ENCODE measurements around the gene GIGYF1. TPM values are rescaled to one million over a fixed set of nuclear protein-coding genes. Genes with fewer than 3 reads are reported as not detected.
A peak's percentile ranks its signal among the peaks of the same experiment; 100 is the strongest.
"Not testable (repeated sequence)": the region's sequence is repeated elsewhere in the genome, so short reads cannot be mapped to it uniquely, and the experiment has no call there.

GIGYF1 gene
- total RNA-seq, 1 donor from 2014 or later: 95.1 TPM

- Mint-ChIP-seq H3K27me3 (peaks cover 35% of the 10 kb centered on the region), H3K9me3 (ENCODE audit: low read depth) (peaks cover 2% of the 10 kb centered on the region), H3K4me1 (ENCODE audit: low read depth) (no peaks in the 10 kb centered on the region), H3K36me3 (ENCODE audit: insufficient read depth) (no peaks in the 10 kb centered on the region), H3K27ac (no peak overlapping the region), H3K4me3 (ENCODE audit: low read depth) (no peak overlapping the region)
- no peak for DNase-seq (ENCODE audit: low spot score, unreplicated experiment)
- TF ChIP-seq CTCF (IDR thresholded peaks at IDR 0.05; ENCODE audit: unreplicated experiment): no peak
Measured at GRCh38 chr7:100665168-100665726, 28.8 kb downstream of the GIGYF1 start.

- not testable (repeated sequence) for H3K4me1 Mint-ChIP-seq (ENCODE audit: low read depth); H3K4me3 Mint-ChIP-seq (ENCODE audit: low read depth); H3K36me3 Mint-ChIP-seq (ENCODE audit: insufficient read depth); H3K27ac Mint-ChIP-seq; DNase-seq (ENCODE audit: low spot score, unreplicated experiment); H3K9me3 Mint-ChIP-seq (ENCODE audit: low read depth)
- H3K27me3 Mint-ChIP-seq: peaks cover 41% of the 10 kb centered on the region
Measured at GRCh38 chr7:100662194-100662776, 31.8 kb downstream of the GIGYF1 start.

DNA sequence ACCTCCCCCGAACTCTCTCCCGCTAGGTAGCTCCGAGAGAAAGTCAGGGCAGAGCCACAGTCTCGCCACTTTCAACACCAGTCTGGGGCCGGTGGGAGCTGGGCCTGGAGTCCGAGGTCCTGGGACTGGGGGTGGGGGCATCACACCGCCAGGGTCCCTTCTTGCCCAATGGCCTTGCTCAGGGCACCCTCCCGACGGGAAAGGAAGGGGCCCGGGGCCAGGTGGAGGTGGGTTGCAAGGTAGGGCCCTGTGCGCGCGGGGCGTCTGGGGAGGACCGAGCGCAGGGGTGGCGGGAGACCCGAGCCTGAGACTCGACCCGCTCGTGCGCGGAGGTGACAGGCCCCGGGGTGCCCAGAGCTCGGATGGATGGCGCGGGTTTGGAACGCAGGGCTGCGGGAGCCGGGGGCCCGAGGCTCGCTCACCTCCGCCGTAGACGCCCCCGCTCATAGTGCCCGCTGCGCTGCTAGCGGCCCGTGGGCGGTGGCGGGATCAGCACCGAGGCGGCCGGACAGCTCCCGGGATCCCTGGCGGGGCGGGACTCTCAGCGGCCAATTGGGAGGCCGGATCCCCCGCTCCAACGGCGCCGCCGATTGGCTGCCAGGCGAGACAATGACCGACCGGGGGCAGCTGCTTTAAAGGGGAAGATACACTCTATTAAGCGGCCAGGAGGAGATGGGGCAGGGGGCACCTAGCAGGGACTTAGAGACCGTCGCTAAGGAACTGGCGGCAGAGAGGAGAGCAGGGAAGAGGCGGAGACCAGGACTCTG, 38.0 kb downstream of the GIGYF1 start, which contains the start of gene ACTL6B:
ACTL6B (minus strand) TSS at position 541 of the 767 bp plus-strand sequence; CDS start at position 447, 94 bp downstream.
- H3K27me3 Mint-ChIP-seq: peaks cover 46% of the 10 kb centered on the region
- H3K4me3 Mint-ChIP-seq (ENCODE audit: low read depth): no peak within 1 kb of the TSS
- no peaks in the 10 kb centered on the region for H3K36me3 Mint-ChIP-seq (ENCODE audit: insufficient read depth)

GRCh38 chr7:100654908-100655831, 38.9 kb downstream of the GIGYF1 start:
- Mint-ChIP-seq H3K27ac (no peak overlapping the region), H3K4me1 (ENCODE audit: low read depth) (no peaks in the 10 kb centered on the region), H3K27me3 (peaks cover 50% of the 10 kb centered on the region), H3K4me3 (ENCODE audit: low read depth) (no peak overlapping the region), H3K9me3 (ENCODE audit: low read depth) (no peaks in the 10 kb centered on the region), H3K36me3 (ENCODE audit: insufficient read depth) (no peaks in the 10 kb centered on the region)
- no peak for DNase-seq (ENCODE audit: low spot score, unreplicated experiment)
- TF ChIP-seq CTCF (IDR thresholded peaks at IDR 0.05; ENCODE audit: unreplicated experiment): no peak

More for the DNA sequence above, 38.0 kb downstream of the GIGYF1 start, which contains the start of gene ACTL6B:
- no peaks in the 10 kb centered on the region for H3K9me3 Mint-ChIP-seq (ENCODE audit: low read depth)
- no peak for TF ChIP-seq CTCF (IDR thresholded peaks at IDR 0.05; ENCODE audit: unreplicated experiment)
- DNase-seq (ENCODE audit: low spot score, unreplicated experiment): peak; percentile 62
- H3K4me1 Mint-ChIP-seq (ENCODE audit: low read depth): no peaks in the 10 kb centered on the region
- no peak within 1 kb of the TSS for H3K27ac Mint-ChIP-seq

DNA sequence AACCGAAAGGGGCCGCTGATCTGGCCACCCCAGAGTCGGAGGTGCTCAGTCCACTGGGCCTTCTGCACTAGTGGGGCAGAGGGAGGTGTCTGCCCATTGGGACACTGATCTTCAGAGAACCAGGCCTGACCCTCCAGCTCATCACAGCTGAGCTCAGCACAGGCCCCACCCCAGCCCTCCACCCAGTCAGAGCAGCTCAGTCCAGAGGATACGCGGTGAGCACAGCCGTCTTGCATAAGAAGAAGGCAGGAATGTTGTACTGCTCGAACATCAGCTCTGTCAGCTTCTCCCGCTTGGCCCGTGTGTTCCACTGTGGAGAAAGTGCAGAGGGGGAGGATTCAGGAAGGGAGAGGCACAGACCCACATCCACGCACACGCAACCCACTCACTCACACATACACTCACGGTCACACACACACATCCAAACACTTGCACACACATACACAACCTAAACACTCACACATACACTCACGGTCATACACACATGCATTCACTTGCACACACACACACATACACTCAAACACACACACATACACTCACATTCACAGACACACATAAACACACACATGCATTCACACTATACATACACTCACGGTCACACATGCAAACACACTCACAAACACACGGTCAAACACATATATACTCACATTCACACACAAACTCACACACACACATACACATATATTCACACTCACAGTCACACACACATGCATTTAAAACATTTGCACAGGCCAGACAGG, 44.1 kb downstream of the GIGYF1 start:
- no peak for DNase-seq (ENCODE audit: low spot score, unreplicated experiment)
- no peaks in the 10 kb centered on the region for H3K36me3 Mint-ChIP-seq (ENCODE audit: insufficient read depth)
- no peak overlapping the region for H3K4me3 Mint-ChIP-seq (ENCODE audit: low read depth)
- H3K27me3 Mint-ChIP-seq: peaks cover 30% of the 10 kb centered on the region
- no peaks in the 10 kb centered on the region for H3K4me1 Mint-ChIP-seq (ENCODE audit: low read depth)
- H3K9me3 Mint-ChIP-seq (ENCODE audit: low read depth): no peaks in the 10 kb centered on the region
- H3K27ac Mint-ChIP-seq: no peak overlapping the region
- no peak for TF ChIP-seq CTCF (IDR thresholded peaks at IDR 0.05; ENCODE audit: unreplicated experiment)
